Suppressor macrophage treated with lipopolysaccharide for 4 hours (primary cell): ENCODE results near the gene MAEL.

Source experiments
- DNase-seq: peaks from one replicate; pipeline ENCODE4 v3.0.0-alpha.2; 2020

MAEL gene

GRCh38 chr1:166988974-166989515 is at the start of gene MAEL:
TSS of gene MAEL (plus strand) at chr1:166989280. CDS start at chr1:166989353, 73 bp downstream.
- no peak for DNase-seq

GRCh38 chr1:166939741-166940375 is 49.2 kb upstream of the MAEL start:
- no peak for DNase-seq

- DNase-seq: no peak
Measured at GRCh38 chr1:166944186-166944967, 44.7 kb upstream of the MAEL start.

- DNase-seq: peak; percentile 26
Measured at GRCh38 chr1:166947398-166948043, 41.6 kb upstream of the MAEL start.

GRCh38 chr1:166948856-166949350 is 40.2 kb upstream of the MAEL start:
- DNase-seq: no peak

- DNase-seq: no peak
Measured at GRCh38 chr1:166950156-166950555, 38.9 kb upstream of the MAEL start.

GRCh38 chr1:166951050-166951449 is 38.0 kb upstream of the MAEL start:
- no peak for DNase-seq

- no peak for DNase-seq
Measured at GRCh38 chr1:166952002-166952746, 36.9 kb upstream of the MAEL start.

GRCh38 chr1:166953491-166953890 is 35.6 kb upstream of the MAEL start:
- DNase-seq: no peak

- no peak for DNase-seq
Measured at GRCh38 chr1:166956057-166956850, 32.8 kb upstream of the MAEL start.

- DNase-seq: no peak
Measured at GRCh38 chr1:166956872-166957271, 32.2 kb upstream of the MAEL start.

GRCh38 chr1:166960858-166961474 is 28.1 kb upstream of the MAEL start:
- DNase-seq: no peak

GRCh38 chr1:166969074-166969677 is 19.9 kb upstream of the MAEL start:
- peak; percentile 15 for DNase-seq

GRCh38 chr1:166971252-166971651 is 17.8 kb upstream of the MAEL start:
- DNase-seq: peak; percentile 9

- no peak for DNase-seq
Measured at GRCh38 chr1:166972193-166972592, 16.9 kb upstream of the MAEL start.

GRCh38 chr1:166972826-166973225 is 16.3 kb upstream of the MAEL start:
- DNase-seq: no peak

GRCh38 chr1:166974647-166975345 is 14.3 kb upstream of the MAEL start:
- DNase-seq: peak; percentile 8

- DNase-seq: peak; percentile 47
Measured at GRCh38 chr1:166975361-166976129, 13.5 kb upstream of the MAEL start, which contains the start of gene ILDR2. TSS of gene ILDR2 (minus strand) at chr1:166975540. CDS start at chr1:166975268, 272 bp downstream.

- DNase-seq: no peak
Measured at GRCh38 chr1:166977951-166978350, 11.1 kb upstream of the MAEL start.
